ENCODE results near the gene CELA2B.

Gene CELA2B

DNA sequence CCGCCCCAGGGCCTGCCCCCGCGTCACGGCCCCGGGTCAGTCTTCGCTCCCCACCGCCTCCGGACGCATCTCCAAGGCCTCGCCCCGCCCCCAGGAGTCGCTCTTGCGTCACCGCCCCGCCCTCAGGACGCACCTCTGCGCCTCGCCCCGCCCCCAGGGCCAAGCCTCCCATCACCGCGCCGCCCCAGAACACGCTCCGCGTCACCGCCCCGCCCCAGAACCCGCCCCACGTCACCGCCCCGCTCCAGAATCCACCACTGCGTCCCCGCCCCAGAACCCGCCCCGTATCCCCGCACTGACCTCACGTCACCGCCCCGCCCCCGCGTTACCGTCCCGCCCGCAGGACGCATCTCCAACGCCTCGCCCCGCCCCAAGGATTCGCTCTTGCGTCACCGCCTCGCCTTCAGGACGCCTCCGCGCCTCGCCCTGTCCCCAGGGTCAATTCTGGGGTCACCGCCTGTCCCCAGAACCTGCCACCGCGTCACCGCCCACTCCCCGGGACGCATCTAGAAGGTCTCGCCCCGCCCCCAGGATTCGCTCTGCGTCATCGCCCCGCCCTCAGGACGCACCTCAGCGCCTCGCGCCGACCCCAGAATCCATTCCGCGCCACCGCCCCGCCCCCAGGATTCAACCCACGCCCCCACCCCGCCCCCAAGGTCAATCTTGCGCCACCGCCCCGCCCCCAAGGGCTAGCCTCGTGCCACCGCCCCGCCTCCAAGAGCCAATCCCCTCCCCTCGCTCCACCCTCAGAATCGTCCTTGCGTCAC, 48.6 kb downstream of the CELA2B start (continued):
- TF ChIP-seq ZNF76 (tag by site-specific recombination; IDR thresholded peaks at IDR 0.05; ENCODE audit: borderline replicate concordance, low read depth) = peak; percentile 47; the same call in 1 of the 2 replicates
- TF ChIP-seq BCL11B (tag by site-specific recombination; IDR thresholded peaks at IDR 0.05; ENCODE audit: low read depth) = peak; percentile 84; the same call in 1 of the 2 replicates
- TF ChIP-seq ZNF248 (tag by site-specific recombination; IDR thresholded peaks at IDR 0.05) = no peak
- peak; percentile 28 for TF ChIP-seq ZEB2 (tag by site-specific recombination; IDR thresholded peaks at IDR 0.05)
- TF ChIP-seq SP2 (tag by site-specific recombination; IDR thresholded peaks at IDR 0.05) = peak; percentile 62
- TF ChIP-seq, protein P1, sequence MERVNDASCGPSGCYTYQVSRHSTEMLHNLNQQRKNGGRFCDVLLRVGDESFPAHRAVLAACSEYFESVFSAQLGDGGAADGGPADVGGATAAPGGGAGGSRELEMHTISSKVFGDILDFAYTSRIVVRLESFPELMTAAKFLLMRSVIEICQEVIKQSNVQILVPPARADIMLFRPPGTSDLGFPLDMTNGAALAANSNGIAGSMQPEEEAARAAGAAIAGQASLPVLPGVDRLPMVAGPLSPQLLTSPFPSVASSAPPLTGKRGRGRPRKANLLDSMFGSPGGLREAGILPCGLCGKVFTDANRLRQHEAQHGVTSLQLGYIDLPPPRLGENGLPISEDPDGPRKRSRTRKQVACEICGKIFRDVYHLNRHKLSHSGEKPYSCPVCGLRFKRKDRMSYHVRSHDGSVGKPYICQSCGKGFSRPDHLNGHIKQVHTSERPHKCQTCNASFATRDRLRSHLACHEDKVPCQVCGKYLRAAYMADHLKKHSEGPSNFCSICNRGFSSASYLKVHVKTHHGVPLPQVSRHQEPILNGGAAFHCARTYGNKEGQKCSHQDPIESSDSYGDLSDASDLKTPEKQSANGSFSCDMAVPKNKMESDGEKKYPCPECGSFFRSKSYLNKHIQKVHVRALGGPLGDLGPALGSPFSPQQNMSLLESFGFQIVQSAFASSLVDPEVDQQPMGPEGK (tag by site-specific recombination; IDR thresholded peaks at IDR 0.05) = peak; percentile 62
- TF ChIP-seq ZNF16 (tag by site-specific recombination; IDR thresholded peaks at IDR 0.05; ENCODE audit: low read depth) = no peak
- no peak for TF ChIP-seq ZNF792 (tag by site-specific recombination; IDR thresholded peaks at IDR 0.05)
- TF ChIP-seq SALL2 (tag by site-specific recombination; IDR thresholded peaks at IDR 0.05; ENCODE audit: borderline replicate concordance) = no peak
- no peak for TF ChIP-seq ZNF791 (tag by site-specific recombination; IDR thresholded peaks at IDR 0.05)
- no peak for TF ChIP-seq GFI1B (tag by site-specific recombination; IDR thresholded peaks at IDR 0.05)
- peak; percentile 98 for TF ChIP-seq ZFHX2 (tag by site-specific recombination; conservative IDR thresholded peaks at IDR 0.05)

DNA sequence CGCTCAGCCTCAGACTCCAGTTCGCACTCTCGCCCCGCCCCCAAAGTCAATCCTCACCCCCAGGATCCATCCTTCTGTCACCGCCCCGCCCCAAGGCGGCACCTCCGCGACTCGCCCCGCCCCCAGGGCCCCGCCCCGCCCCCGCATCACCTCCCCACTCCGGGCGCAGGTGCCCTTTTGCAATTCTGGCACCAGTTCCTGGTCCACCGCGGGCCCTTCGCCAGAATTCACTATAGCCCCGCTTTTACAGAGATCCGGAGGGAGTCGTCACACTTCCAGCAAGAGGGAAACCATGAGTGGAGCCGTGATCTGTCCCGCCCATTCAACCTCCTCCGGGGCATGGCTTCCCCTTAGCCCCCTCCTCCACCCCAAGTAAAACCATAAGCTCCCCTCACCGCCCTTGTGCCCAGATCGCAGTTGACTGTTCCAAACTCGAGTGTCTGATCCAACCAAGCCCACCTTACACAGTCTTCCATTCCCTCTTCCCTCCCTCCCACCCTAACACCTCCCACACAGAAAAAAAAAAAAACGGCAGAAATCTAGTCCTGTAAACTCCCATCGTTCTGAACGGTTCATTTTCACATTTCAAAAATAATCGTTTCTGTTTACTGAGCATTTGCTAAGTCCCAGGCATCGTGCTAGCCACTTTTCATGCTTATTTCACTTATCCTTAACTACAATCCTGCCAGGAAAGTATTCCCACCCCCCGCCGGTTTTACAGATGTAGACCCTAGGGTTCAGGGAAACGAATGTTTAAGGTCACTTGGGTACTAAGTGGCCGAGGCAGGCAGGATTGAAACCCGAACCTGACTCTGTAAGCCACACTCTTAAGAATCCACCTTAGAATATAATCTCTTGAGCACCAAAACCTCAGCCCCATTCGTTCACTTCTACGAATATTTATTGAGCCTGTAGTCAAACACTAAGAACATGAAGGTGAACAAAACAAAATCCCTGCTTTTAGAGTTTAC, 49.4 kb downstream of the CELA2B start:
- ChIA-PET POLR2A (no interaction called here), CTCF (interaction anchor here (0.7 kb wide), 1 partner anchor 308 kb away, joined by 3 read pairs; no protein-coding TSS in a partner anchor)
- Histone ChIP-seq H3K4me3 (ENCODE audit: low read depth, low read length) (peak overlapping the region; percentile 35), H3K4me1 (ENCODE audit: control insufficient read depth, insufficient read depth, low read length) (peaks cover 7% of the 10 kb centered on the region), H3K9me3 (ENCODE audit: control insufficient read depth, insufficient read depth, low read depth, low read length) (no peaks in the 10 kb centered on the region), H3K27ac (ENCODE audit: extremely low read depth, low read depth, low read length) (no peak overlapping the region), H3K36me3 (ENCODE audit: control insufficient read depth in 2 of 2, insufficient read depth in 1 of 2, low read length in 2 of 2) (peaks cover 0 to 7% of the 10 kb centered on the region in 2 experiments; a peak in 1 of 3 replicates)
- TF ChIP-seq, protein P2, sequence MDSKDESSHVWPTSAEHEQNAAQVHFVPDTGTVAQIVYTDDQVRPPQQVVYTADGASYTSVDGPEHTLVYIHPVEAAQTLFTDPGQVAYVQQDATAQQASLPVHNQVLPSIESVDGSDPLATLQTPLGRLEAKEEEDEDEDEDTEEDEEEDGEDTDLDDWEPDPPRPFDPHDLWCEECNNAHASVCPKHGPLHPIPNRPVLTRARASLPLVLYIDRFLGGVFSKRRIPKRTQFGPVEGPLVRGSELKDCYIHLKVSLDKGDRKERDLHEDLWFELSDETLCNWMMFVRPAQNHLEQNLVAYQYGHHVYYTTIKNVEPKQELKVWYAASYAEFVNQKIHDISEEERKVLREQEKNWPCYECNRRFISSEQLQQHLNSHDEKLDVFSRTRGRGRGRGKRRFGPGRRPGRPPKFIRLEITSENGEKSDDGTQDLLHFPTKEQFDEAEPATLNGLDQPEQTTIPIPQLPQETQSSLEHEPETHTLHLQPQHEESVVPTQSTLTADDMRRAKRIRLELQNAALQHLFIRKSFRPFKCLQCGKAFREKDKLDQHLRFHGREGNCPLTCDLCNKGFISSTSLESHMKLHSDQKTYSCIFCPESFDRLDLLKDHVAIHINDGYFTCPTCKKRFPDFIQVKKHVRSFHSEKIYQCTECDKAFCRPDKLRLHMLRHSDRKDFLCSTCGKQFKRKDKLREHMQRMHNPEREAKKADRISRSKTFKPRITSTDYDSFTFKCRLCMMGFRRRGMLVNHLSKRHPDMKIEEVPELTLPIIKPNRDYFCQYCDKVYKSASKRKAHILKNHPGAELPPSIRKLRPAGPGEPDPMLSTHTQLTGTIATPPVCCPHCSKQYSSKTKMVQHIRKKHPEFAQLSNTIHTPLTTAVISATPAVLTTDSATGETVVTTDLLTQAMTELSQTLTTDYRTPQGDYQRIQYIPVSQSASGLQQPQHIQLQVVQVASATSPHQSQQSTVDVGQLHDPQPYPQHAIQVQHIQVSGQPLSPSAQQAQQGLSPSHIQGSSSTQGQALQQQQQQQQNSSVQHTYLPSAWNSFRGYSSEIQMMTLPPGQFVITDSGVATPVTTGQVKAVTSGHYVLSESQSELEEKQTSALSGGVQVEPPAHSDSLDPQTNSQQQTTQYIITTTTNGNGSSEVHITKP (tag by site-specific recombination; IDR thresholded peaks at IDR 0.05) = peak; percentile 75
- TF ChIP-seq SP7 (tag by site-specific recombination; IDR thresholded peaks at IDR 0.05) (peak; percentile 40), SP2 (tag by site-specific recombination; IDR thresholded peaks at IDR 0.05) (peak; percentile 79), ZNF544 (tag by site-specific recombination; IDR thresholded peaks at IDR 0.05) (no peak), ZNF211 (tag by site-specific recombination; IDR thresholded peaks at IDR 0.05; ENCODE audit: low read depth) (no peak), ZNF335 (tag by site-specific recombination; conservative IDR thresholded peaks at IDR 0.05) (peak; percentile 77), ZNF76 (tag by site-specific recombination; IDR thresholded peaks at IDR 0.05; ENCODE audit: borderline replicate concordance, low read depth) (peak; percentile 24; the same call in 1 of the 2 replicates), MYNN (tag by site-specific recombination; IDR thresholded peaks at IDR 0.05; ENCODE audit: borderline replicate concordance) (peak; percentile 40; the same call in 1 of the 2 replicates), ZNF202 (tag by site-specific recombination; IDR thresholded peaks at IDR 0.05; ENCODE audit: borderline replicate concordance) (no peak), ZNF555 (tag by site-specific recombination; conservative IDR thresholded peaks at IDR 0.05) (no peak), ZNF391 (tag by site-specific recombination; IDR thresholded peaks at IDR 0.05; ENCODE audit: borderline replicate concordance, low read depth) (peak; percentile 81; the same call in 1 of the 2 replicates), GLIS2 (tag by site-specific recombination; IDR thresholded peaks at IDR 0.05) (peak; percentile 35; the same call in 1 of the 2 replicates), ZNF341 (tag by site-specific recombination; IDR thresholded peaks at IDR 0.05; ENCODE audit: low read depth) (peak; percentile 66), ZBTB1 (tag by site-specific recombination; IDR thresholded peaks at IDR 0.05) (no peak), KLF1 (tag by site-specific recombination; IDR thresholded peaks at IDR 0.05) (peak; percentile 53; the same call in 1 of the 2 replicates)
- TF ChIP-seq, protein P3, sequence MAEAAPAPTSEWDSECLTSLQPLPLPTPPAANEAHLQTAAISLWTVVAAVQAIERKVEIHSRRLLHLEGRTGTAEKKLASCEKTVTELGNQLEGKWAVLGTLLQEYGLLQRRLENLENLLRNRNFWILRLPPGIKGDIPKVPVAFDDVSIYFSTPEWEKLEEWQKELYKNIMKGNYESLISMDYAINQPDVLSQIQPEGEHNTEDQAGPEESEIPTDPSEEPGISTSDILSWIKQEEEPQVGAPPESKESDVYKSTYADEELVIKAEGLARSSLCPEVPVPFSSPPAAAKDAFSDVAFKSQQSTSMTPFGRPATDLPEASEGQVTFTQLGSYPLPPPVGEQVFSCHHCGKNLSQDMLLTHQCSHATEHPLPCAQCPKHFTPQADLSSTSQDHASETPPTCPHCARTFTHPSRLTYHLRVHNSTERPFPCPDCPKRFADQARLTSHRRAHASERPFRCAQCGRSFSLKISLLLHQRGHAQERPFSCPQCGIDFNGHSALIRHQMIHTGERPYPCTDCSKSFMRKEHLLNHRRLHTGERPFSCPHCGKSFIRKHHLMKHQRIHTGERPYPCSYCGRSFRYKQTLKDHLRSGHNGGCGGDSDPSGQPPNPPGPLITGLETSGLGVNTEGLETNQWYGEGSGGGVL (tag by site-specific recombination; IDR thresholded peaks at IDR 0.05) = peak; percentile 91
